Activated CD4-positive, alpha-beta T cell treated with anti-CD3 and anti-CD28 coated beads, Interleukin-2, amount 50 U/mL, for 4 hours (primary cell): Measurements from ENCODE around the gene MOB4.
A peak's percentile ranks its signal among the peaks of the same experiment; 100 is the strongest.
"Not testable (repeated sequence)": the region's sequence is repeated elsewhere in the genome, so short reads cannot be mapped to it uniquely, and the experiment has no call there.

Experiments used
- DNase-seq, 2 experiments: peaks; one replicate each; pipeline ENCODE4 v3.0.0-alpha.2; 2020

The MOB4 gene

DNA sequence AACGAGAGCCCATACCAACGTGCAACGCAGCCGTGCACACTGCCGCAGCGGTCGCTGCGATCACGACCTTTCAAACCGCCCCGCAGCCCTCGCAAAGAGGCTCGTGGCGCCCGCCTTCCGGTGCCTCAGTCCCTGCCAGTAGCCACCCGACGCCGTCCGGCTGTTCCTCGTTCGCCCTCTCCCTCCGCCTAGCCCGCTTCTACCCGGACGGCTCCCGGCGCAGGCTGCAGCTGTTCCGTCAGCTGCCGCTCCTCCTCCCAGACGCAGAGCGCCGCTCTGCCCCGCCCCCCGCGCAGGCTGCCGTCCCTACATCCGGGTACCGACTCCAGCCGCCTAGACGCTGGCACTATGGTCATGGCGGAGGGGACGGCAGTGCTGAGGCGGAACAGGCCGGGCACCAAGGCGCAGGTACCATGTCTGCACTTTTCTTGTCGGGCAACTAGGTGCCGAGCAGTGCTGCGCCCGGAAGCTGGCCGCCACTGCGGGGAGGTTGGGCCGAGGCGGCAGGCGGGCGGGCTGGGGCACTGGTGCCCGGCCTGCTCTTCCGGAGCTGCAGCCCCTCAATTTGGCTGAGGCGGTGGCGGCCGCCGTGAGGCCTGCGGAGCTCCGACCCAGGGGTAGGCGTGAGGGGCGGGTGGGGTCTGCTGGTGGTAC, at the start of gene MOB4:
MOB4 (plus strand) TSS at position 328 of the 654 bp plus-strand sequence; CDS start at position 349, 21 bp downstream.
- DNase-seq = peak; percentile 86 to 87

DNA sequence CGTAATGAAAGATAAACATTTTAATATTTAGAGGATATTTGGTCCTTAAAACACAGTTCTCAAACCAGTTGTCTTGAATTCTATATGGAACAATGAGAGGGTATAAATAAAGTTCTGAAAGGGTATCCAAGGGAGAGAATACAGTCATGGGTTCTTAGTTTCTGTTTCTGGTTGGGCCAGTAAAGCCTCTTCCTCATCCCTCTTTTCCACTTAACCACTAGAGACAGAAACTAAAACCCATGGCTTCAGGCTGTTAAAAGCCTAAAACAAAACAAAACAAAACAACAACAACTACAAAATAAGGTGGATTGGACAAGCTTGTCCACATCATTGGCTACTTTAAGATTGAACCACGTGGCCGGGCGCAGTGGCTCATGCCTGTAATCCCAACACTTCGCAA, 43.7 kb upstream of the MOB4 start:
- no peak for DNase-seq

DNA sequence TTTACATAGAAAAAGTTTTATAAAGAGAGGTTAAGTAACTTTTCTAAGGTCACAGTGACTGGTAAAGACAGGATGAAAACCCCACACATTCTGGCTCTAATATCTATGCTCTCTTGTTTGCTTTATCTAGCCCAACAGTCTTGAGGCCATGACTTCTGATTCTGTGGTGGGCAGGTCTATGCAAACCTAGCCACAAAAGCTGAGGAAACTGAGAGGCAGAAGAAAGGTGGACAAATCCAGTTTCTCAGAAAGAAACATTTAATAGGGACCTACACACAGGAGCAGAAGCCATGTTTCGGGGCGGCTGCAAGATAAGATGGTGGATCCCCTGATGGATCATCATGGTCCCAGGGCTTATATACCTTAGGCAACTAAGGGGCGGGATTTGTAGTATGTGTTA, 38.1 kb upstream of the MOB4 start:
- DNase-seq = no peak

DNA sequence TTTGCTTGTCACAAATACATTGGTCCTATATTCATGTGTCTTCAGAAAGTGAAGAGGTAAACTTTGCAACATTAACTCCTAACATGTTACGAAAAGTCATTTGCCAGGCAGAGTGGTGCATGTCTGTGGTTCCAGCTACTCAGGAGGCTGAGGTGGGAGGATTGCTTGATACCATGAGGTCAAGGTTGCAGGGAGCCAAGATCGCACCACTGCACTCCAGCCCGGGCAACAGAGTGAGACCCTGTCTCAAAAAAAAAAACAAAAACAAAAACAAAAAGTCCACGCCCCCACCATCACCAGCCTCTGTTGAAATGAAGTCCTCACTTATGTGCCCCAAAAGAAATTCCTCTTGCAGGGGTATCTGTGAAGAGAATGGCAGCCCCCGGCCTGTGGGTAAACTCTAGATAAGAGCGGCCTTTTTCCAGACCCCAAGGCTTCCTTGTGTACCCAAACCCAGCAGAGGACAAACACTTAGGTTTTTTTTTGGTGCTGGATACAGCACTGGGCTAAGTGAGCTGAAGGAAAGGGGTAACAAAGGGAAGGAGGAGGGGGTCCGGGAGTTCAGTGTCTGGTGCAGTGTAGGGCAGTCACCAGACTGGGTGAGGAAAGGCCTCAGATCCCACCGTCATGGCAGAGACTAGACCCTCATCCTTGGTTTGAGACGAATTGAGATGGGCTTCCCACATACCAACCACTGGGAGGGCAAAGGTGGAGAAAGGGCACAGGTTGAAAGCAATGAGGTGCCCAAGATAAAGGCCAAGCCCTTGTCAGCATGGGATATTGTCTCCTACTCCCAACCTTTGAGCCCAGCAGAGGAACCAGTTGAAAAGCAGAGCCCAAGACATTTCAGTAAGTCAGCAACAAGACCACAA, 35.5 kb upstream of the MOB4 start:
- DNase-seq = no peak

DNA sequence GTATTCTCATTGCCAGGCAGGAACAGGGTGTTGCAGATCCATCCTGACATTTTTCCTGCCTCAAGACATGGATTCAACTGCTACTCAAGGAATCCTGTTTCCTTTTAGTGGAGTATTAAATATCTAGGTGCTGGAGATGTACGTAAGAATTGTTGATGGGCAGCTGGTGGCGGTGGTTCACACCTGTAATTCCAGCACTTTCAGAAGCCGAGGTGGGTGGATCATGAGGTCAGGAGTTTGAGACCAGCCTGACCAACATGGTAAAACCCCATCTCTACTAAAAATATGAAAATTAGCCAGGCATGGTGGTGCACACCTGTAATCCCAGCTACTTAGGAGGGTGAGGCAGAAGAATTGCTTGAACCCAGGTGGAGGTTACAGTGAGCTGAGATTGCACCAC, 31.6 kb upstream of the MOB4 start:
- not testable (repeated sequence) for DNase-seq

DNA sequence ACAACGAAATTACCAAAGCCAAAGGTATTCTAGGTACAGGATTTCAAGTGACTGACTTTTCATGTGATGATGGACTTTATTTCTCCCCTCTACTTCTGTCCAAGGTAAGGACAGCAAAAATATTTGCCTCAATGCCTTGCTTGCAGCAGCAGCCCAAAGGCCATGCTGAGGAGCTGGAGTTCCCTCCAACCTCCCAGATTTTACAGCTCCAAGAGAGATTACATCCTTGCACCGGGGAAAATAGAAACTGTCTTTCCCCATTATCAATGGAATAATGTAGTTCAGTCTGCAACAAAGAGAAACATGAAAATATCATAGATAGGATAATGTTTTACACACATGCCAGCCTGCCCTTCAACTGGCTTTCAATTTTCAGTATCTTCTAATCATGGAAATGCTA, 29.7 kb upstream of the MOB4 start:
- DNase-seq = no peak

DNA sequence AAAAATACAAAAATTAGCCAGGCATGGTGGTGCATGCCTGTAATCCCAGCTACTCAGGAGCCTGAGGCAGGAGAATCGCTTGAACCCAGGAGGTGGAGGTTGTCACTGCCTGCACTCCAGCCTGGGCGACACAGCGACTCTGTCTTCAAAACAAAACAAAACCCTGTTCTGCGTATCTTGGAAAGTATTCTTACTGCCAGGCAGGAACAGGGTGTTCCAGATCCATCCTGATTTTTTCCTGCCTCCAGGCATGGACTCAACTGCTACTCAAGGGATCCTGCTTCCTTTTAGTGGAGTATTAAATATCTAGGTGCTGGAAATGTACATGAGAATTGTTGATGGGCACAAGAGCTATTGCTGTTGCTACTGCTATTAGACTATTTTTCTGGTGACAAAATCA, 28.5 kb upstream of the MOB4 start:
- no peak for DNase-seq

DNA sequence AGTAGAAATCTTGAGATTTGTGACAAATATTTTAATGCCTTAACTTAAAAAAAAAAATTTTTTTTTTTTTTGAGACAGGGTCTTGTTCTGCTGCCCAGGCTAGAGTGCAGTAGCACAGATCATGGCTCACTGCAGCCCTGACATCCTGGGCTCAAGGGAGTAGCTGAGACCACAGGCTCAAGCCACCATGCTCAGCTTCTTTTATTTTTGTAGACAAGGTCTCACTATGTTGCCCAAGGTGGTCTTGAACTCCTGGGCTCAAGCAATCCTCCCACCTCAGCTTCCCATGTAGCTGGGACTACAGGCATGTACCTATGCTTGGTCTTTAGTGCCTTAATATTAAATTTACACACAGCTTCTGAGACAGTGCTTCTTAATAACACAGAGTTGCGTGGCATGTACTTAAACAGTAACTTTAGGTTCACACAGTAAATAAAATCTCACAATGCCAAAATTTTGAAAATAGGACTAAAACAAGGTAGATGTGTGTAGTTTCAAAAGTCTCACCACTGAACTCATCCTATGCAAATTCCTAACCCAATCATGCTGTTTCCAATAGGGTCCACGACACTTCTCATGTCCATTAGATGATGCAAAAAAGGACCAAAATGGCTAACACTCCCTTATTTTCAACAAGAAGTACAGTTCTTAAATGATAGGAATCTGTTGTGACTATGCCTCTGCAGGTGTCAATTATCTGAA, 20.3 kb upstream of the MOB4 start:
- no peak for DNase-seq

DNA sequence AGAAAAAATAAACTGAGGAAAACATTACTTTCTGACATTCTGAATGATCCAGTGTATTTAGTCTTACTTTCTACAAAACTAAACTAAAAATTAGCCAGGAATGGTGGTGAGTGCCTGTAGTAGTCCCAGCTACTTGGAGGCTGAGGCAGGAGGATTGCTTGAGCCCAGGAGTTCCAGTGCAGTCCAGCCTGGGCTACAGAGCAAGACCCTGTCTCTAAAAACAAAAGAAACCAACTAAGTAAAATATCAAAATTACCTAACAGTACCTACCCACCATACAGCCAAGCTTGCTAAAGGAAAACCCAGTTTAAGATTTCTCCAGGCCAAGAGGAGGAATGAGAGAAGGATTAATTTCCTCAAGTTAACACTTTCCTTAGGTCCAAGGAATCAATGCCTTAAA, 19.2 kb upstream of the MOB4 start:
- no peak for DNase-seq

DNA sequence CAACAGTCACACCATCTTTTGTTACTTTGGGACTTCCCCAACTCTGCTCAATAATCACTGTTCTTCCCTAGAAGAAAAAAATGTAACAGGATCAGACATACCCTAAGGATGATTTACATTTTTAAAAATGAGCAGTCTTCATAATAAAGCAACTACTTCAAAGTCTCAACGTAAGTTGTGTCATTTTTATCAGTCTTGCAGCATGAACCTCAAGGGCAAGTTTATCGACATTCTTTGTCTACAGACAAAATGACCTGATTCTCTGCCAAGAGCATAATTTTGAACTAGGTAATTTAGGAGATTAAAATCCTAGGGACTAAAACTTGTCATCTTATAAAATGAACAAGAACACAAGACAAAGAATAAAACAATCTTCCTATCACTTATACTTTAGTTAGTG, 18.5 kb upstream of the MOB4 start:
- no peak for DNase-seq

DNA sequence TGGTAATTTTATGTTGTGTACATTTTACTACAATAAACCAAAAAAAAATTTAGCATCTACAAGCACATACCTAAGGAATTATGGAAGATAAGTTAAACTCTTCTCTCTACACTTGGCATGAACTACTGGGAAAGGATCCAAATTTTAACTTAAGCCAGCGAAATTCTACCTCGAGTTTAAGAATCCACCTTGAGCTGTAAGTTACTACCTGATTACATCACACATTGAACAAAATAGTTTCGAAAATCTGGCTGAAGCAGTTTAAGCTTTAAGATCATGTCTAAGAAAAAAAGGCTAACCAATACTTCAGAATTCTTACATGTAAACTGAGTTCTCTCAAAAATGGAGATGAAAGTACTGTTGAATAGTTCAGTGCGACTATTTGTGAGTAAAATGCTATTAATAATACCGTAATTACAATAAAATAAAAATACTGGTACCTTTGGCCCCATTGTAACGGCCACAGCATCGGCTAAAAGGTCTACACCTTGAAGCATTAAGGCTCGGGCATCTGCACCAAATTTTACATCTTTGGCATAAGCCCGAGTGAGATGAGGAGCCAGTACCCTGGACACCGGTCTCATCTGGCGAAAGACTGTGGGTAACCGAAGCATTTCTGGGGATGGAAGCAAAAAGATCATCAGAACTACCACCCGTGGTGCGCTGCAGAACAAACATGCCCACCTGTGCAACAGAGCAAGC, 17.5 kb upstream of the MOB4 start:
- DNase-seq = no peak

DNA sequence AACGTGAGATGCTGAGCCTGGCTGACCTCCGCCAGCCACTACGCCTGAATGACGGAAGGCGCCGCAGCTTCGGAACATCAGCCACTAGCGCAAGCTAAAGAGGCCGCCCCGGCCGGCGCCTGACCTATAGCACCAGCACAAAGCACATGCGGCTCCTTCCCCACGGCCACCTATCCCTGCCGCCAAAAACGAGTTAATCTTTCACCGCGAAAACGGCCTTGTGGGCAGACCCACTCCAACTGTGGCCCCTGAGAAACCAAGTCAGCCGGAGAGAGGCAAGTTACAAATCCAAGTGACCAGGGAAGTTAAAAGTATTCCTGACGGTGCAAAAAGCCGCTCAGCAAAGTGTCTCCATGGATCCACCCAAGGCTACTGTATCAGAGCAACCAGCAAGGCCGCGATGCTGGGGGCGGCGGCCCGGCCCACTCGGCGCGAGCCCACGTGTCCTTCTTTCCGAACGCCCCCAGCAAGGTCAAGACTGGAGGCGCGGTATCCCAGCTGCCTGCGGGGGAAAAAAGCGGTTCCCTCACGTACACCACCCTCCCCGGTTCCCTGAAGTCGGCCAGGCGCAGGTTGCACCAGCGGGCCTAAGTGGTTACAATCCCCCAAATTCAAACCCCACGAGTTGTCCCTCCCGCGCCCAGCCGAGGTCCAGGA, 16.8 kb upstream of the MOB4 start:
- peak; percentile 34 to 35 for DNase-seq

DNA sequence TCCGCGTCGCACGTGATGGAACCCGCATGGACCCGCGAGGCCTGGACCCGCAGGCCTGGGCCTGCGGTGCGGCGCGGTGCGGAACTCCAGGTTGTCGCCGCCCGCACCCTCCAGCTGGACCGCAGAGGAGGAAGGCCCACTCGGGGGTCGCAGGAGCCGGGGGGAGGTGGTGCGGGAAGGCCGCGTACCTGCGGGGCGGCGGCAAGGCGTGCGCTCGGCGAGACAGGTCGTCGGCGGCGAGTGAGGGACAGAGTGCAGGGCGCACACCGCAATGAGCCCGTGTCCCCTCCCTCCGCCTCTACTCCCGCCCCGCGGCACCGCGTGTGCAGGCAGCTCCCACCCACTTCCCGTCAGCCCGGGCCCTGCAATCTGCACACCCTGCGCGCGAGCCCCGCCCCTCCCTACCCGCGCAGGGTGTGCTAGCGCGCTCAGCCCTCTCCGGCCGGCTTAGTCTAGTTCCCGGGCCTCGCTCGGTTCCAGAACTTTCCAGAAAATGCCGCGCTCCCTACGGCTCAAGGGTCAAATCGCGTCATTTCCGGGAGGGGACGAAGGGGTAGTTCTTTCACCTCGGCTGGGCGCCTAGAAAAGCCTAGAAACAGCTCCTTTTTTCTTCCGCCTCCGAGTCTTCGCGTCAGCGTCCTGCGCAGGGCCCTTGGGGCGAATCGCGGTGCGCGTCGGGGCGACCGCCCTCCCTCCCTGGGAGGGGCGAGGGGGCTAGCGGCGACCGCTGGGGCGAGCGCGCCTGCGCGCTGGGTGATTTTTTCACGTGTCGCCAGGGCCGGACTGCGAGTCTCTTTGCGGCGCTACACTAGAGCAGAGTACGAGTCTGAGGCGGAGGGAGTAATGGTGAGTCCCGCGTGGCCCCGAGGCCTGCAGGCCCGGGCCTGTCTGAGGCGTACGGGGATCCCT, 16.0 kb upstream of the MOB4 start, which contains the start of the genes HSPD1 and HSPE1:
HSPD1 (minus strand) TSS at position 247 of the 909 bp plus-strand sequence. CDS start 992 bp downstream, outside the sequence.
HSPE1 (plus strand) TSS at position 786 of the 909 bp plus-strand sequence; CDS start at position 844, 58 bp downstream.
- DNase-seq = peak; percentile 92 to 95

DNA sequence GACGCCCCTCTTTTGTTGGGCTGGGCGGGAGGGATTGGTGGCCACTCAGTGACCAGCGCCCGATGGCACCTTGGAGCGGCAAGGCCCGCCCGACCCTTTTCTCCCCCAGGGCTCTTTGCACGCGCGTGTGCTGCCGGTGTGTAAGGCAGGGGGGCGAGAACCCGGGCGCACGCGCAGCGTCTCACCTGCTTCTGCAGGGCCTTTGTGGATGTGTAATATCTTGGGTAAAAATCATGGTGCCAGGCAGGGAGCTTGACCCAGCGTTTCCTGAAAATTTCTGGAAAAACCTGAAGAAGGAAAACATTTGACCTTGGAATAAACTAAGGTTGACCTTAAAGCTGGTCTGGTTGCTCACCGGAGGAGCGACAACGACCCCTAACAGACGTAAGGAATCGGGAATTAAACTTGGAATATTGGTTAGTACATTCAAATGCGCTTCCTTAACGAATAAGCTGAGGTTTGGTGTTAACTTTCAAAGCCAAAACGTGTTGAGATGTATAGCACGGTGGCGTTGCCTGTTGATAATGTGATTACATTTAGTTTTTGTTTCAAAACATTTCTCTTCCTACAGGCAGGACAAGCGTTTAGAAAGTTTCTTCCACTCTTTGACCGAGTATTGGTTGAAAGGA, 15.2 kb upstream of the MOB4 start:
- no peak for DNase-seq

DNA sequence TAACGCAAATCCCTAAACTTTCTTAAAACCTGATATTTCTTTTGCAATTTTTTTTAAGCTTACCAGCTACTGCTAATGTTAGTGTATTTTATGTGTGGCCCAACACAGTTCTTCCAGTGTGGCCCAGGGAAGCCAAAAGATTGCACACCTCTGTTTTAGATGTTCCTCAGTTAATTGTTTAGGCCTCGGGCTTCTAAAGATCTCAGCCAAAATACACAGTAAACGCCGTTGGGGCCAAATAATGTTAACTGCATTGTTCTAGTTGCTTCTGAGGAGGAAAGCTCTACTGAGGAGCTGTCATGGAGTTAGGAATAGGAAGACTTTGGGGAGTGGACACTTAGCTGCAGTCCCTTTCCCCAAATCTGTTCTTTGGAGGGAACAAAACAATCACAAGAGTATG, 13.7 kb upstream of the MOB4 start:
- no peak for DNase-seq

DNA sequence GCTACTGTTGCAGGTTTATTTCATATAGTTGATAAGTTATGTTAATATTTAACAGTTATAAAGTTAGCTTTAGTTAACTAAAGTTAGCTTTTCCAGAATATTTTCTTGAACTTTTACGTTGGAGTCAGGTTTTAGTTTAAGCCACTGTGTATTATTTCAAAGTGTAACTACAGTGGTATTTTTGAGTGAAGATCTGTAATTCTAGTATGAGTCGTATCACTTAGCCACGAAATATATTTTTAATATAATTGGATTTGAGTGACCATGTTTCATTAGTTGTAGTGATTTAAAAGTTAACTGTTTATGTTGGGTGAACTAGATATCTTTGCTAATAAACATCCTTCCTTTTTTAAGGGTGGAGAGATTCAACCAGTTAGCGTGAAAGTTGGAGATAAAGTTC, 13.2 kb upstream of the MOB4 start:
- no peak for DNase-seq

DNA sequence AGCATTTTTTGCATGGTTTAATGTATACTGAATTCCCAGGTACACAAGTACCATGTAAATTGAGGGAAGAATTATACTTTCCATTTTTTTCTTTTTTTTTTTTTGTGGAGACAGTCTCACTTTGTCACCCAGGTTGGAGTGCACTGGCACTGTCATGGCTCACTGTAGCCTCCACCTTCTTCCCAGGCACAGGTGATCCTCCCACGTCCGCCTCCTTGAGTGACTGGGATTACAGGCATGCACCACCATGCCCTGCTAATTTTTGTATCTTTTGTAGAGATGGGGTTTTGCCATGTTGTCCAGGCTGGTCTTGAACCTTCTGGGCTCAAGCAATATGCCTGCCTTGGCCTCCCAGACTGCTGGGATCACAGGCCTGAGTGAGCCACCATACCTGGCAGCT, 11.9 kb upstream of the MOB4 start:
- no peak for DNase-seq

DNA sequence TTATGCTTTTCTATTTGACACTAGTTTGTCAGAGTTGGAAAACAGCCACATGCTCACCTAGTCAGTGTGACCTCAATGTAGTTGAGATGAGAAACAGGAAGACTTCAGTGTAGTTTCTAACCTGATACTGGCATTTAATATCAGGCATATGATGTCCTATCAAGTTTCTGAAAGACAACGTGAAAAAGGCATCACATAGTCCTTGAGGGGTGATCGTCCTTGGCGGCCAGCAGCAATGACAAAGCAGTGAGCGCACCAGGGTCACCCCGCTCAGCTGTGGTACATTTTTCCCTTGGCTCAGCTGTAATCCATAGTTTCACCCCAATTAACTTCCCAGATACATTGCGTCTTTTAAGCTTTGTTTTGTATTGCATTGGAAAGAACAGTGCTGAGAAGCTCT, 11.4 kb upstream of the MOB4 start:
- no peak for DNase-seq

DNA sequence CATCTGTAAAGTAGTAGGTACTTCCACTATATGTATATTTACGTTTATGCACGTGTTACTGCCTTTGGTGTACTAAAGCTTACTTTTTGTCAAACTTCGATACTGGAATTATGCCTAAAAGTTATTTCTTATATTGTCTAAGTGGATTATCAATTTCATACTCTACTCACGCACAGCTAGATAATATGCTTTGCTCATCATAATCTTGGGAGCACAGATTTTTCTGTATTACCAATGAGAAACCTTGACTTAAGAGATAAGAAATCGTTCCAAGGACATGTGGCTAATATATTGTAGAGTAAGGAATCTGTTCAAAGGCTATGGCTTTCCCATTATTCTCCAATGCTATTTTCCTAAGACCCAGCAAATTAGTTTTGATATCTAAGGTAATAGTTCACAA, 9.2 kb upstream of the MOB4 start:
- no peak for DNase-seq

DNA sequence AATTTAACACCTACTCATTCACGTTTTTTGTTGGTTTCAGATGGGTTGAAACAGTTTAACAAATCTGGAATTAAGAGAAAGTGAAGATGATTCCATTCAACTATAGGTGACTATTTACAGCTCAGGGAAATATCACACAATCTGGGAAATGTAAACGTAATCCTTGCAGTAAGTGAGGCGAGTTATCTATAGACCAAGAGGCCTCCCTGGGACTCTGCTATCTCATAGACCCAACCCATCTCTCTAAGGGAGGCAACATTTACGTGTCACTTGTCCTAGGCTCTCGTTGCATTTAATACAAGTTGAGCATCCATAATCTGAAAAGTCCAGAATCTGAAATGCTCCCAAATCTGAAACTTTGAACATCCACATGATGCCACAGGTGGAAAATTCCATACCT, 2.0 kb upstream of the MOB4 start:
- DNase-seq = no peak

DNA sequence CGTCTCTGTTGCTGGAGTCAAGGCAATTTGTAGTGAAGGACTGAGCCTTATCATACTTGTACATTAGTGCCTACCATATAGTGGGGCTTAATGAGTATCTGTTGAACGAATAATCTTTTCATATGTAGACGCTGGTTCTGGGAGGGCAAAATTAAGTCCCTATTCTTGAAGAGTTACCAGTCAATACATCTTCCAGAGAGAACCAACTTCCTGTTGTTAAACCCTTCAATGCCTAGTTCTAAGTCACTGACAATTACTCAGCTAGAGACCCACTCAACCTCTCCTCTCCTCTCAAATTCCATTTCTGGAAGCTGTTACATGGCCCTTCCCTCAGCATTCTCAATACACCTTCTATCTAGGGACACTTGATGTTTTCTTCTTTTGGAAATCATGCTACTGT, 1.1 kb upstream of the MOB4 start:
- no peak for DNase-seq
